Occipital lobe (tissue), 2 donors: ENCODE measurements around the gene HNRNPA3. TPM values are rescaled to one million over a fixed set of nuclear protein-coding genes. Genes with fewer than 3 reads are reported as not detected.
"Not testable (repeated sequence)": the region's sequence is repeated elsewhere in the genome, so short reads cannot be mapped to it uniquely, and the experiment has no call there.

ENCODE experiments used
- DNase-seq: peaks from one replicate; lab custom pipeline; 2025; lab: John Stamatoyannopoulos, UW
- total RNA-seq: library from RNA; depleted of rRNA; stranded (reverse); fragments of >200 nt; gene quantifications from one replicate; pipeline ENCODE4 v1.2.3, GENCODE V29; 2014

The HNRNPA3 gene
- total RNA-seq, 1 donor from 2014 or later = 81.6 TPM

DNA sequence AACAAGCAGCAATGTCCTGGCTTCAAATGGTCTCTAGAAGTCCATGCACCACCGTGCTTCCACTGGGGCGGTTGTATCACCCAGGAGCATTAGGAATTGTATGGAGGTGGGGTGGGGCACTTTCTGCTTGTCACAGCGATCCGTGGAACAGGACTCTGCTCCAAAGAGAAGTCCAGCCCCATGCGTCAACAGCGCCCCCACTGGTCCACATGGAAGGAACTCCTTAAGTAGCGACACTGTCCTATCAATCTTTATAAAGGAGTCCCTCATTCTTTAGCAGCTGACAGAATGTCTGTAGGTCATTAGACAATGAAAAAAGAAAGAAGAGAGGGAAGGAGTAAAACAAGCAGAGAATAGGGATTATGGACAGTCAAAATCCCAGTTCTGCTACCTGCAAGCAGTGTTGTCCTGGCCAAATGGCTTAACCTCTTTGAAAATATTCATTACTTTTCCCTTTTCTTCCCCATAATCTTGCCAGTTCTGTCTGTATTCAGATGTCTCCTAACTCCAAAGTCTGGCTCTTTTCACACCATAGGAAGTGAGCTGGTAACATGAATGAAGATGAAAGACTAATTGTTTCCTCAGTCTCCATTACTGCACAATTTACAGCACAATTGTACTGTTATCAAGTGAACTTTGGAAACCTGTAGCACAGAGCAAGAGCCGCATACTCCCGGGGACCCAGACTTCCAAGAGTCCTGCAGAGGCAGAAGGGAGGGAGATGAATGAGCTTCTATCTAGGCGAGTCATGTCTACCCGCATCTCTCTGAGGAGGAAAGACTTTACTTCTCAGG lies 42.0 kb downstream of the HNRNPA3 start:
- DNase-seq = no peak

DNA sequence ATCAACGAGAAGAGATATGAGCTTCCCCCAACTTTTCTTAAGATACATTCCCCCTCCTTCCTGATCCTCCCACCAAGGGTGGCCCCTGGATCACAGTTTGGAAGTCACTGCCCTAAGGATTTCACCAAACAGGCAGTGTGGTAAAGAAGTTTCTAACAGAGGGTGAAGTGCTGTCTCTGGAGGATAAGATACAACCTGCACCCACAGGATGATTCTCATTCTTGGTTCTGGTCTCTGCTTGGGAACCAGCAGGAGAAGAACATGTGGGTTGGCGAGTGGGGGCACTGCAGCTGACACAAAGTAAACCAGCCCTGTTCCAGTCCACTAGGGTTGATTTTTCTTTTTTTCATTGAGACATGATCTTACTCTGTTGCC lies 42.6 kb downstream of the HNRNPA3 start:
- no peak for DNase-seq

DNA sequence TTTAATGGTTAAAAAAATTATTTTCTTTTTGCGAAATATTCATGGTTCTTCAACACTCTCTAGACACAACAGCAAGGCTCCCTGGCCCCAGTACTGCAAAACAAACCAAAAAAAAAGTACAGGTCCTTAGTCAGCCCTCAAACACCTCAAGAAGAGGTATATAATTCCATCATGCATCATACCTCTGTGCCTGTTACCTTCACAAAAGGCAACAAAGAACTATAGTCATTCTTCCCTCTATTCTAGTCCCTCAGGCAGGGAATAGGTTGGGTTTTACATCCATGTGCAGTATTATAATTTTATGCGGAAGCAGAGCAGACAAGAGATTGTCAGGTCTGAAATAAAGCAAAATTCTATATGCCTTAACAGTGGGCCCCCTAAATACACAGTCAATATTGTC lies 43.4 kb downstream of the HNRNPA3 start:
- no peak for DNase-seq

DNA sequence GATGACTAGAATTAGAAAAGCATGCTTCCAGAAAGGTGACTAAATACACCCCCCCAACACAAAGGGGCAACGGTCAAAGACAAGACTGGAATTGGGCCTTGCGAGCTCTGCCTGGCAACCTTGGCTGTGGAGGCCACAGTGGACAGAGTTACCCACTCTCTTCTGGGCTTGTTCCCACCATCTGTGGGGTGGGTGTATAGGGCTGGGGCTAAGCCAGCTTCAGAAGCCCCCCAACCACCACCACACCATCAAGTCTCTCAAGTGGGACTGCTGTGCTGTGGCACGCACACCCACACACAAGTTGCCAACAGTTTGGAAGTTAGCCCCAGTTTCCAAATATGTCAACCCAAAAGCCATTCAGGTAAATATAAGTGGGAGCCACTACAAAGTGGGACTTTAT lies 44.1 kb downstream of the HNRNPA3 start:
- no peak for DNase-seq

DNA sequence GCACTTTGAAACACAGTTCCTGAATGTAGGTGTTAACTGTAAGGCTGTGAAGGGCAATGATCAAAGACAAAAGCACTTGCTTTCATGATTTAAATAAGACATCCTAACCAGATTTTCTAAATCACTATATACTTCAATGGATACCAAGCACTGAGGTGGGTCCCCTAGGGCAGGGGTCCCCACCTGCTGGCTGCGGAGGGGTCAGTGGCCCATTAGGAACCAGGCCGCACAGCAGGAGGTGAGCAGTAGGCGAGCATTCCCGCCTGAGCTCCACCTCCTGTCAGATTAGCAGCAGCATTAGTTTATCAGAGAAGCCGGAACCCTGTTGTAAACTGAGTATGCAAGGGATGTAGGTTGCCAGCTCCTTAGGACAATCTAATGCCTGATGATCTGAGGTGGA lies 44.9 kb downstream of the HNRNPA3 start:
- DNase-seq = no peak

DNA sequence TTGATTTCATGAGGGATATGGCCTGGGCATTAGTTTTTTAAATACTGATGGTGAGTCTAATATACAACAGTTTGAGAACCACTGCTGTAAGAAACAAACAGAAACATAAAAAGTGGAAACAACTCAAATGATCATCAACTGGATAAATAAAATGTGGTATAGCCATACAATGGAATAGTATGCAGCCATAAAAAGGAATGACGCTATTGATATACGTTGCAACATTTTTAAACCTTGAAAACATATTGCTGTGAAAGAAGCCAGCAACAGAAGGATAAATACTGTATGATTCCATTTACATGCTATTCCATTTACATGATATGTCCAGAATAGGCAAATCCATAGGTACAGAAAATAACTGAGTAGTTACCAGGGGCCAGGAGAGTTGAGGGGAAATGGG lies 45.5 kb downstream of the HNRNPA3 start:
- DNase-seq = no peak

DNA sequence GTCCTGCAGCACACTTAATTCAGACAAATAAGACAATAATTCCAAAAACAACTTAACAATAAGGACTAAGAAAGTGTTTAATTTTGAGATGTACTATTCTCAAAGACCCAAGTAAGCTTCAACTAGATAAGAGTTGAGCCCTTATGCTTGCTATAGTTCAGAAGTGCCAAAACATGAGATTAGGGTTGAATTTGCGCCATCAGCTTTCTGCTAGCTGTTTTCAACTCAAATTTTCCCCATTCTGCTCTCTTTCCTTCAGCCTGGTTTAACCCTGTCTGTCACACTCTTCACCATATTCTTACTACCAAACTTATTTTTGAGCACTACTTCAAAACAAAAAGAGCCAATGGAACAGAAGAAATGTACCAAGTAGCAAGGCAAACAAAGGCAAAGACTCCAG lies 47.8 kb downstream of the HNRNPA3 start:
- DNase-seq = no peak

DNA sequence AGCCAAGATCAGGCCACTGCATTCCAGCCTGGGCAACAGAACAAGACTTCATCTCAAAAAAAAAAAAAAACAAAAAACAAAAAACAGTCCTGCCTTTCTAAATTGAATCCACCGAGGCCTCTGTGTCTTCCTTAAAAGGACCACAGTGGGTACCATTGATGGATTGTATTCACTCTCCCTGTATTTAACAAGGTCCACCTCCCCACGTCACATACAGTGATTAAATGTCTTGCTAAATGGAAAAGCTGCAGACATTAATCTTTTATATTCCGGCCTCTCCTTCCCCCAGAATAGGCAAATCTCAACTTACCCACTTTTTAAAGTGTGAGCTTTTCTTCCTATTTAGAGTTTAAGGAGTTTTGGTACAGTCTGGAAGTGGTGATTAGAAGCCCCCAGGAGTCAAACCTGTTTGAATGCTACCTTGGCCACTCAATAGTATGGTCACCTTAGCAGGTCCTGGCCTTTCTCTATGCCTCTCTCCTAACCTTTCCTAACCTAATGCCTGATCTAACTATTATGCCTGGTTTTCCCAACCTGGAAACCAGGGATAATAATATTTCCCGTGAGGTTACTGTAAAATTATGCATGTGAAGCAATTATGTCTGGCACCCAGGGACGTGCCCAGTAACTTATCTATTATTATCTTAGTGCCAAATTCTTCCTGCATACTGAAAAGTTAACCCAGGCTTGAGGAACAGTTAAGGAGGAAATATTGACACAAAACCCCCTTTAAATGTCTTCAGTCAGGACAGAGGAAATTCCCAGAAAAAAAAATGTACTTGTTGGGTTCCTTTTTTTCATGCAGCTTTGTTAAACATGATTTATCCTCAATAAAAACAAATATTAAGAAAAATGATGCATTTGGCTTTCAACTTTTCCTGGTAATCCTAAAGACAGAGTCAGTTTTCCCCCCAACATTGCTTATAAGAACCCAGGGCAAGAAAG lies 48.8 kb downstream of the HNRNPA3 start:
- no peak for DNase-seq

DNA sequence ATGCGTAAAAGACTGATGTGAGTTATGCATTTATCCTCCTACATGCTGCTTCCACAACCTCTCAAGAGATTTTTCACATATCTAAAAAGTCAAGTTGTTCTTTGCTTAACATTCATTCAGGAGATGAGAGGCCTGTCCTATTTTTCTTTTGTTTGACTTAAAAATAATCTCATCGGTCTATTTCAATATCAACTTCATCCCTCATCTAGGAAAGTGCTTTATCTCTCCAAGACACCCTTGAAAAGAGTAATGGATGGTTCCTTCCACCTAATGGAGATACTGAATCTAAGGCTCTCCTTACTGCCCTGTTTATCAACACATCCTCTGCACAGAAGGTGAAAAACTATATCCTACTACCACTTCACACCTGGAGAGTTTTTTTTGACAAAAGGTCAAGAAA lies 49.5 kb downstream of the HNRNPA3 start:
- no peak for DNase-seq

DNA sequence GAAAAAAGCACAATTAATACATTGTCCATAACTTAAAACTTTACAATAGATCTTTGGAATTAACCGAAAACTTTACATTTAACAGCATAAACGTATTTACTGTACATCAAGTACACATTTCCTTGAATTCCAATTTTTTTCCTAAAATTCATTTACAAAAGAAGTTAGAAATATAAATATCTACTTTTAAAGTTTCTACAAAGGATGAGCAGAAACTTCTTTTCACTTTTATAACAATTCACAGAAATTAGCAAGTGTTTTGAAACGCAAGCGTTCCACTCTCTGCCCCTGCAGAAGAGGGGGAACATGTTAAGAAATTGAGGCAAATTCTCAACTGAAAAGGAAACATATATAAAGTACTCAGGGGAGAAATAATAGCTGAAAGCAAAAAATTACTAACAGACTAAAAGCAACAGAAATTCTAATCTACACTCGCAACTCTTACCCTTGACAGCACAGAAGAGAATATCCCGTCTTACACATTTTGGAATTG lies 50.4 kb downstream of the HNRNPA3 start:
- DNase-seq = no peak

DNA sequence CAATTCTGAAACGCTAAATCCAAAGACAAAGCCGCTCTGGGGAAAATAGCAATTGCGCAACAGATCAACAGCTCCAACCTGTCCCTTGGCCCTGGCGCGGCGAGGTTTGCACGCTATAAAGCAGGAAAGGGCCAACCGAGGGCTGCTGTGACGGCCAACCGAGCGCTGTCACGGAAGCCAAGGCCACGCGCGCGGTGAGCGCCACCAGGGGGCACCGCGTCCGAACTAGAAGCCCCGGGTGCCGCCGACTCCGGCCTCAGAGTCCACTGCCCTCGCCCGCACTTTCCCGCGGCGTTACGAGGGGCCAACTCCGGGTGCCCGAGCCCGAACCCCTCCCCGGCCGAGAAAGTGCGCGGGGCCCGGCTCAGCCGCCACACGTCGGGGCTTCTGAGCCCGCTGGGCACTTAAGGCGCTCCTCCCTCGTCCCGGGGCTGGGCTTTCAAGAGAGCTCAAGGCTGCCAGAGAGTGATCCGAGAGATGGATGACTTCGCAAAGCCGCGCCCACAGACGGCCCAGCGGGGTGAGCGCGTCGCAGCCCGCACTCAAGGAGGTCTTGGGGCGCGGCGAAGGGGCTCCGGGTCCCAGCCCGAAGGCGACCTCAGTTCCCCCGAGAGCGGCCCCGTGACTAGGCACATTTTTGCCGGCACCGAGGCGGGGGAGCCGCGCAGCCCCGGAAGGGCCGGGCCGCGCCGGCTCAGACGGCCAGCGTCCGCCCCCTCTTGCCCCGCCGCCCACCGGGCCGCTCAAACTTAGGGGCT lies 51.0 kb downstream of the HNRNPA3 start:
- DNase-seq = peak; percentile 92

DNA sequence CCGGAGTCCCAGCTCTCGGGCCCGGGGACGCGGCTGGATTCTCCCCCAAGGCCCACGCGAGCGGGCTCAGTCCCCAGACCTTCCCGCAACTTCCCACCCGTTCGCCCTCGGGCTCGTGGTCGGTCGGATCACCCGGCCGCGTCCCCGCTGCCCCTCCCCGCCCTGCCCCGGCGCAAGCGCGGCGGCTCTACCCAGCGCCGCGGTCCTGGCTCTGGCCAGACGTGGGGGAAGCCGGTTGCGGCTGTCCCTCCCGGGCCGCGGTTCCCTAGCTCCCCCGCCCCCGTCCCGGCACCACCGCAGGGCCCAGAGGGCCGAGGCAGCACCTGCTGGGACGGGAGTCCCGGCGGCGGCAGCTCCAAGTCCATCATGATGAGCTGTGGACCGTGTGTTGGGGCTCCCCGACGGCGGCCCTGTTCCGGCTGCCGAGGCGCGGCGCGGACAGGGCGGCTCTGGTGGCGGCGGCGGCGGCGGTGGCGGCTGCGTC lies 51.7 kb downstream of the HNRNPA3 start:
- no peak for DNase-seq

DNA sequence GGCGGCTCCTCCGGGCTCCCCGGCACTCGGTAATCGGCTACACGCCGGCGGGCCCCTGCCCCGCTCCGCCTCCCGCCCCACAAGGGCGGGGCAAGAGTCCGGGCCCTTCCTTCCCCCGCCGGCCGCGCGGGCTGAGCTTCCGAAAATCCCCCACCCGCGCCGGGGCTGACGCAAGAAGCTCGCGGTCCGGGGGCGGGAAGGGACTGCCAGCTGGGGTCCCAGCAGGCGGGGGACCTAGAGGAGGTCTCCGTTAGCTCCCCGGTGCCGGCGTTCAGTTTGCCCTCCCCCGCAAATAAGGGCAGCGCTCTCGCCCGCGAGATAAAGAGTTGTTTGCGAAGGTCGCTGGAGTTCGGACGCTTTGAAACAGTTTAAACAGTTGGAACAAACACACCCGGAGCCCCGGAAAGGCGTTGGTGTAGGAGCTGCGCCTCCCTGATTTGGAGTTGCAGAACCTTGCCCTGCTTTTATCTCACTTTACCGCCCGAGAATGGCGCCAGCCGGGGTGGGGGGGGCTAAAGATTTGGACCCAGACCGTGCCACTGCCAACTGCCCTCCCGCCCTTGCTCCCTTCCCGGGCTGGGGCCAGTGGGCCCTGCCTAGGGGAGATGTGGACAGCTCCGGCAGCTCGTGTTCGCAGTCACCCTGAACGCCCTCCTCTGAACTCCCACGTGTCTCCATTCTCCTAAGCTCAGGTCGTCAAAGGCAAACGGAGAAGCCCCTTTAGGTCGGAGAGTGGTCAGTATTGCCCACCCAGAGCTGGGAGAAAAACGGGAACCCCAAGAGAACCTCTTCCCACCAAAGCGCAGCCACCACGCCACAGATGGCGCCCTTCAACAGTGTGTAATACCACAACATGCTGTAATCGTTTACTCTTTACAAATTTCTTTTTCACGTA lies 52.3 kb downstream of the HNRNPA3 start, which contains the start of gene NFE2L2:
Gene NFE2L2 (minus strand): TSS at position 35 of the 895 bp plus-strand sequence. CDS start 151 bp downstream, outside the sequence.
- DNase-seq = peak; percentile 86

DNA sequence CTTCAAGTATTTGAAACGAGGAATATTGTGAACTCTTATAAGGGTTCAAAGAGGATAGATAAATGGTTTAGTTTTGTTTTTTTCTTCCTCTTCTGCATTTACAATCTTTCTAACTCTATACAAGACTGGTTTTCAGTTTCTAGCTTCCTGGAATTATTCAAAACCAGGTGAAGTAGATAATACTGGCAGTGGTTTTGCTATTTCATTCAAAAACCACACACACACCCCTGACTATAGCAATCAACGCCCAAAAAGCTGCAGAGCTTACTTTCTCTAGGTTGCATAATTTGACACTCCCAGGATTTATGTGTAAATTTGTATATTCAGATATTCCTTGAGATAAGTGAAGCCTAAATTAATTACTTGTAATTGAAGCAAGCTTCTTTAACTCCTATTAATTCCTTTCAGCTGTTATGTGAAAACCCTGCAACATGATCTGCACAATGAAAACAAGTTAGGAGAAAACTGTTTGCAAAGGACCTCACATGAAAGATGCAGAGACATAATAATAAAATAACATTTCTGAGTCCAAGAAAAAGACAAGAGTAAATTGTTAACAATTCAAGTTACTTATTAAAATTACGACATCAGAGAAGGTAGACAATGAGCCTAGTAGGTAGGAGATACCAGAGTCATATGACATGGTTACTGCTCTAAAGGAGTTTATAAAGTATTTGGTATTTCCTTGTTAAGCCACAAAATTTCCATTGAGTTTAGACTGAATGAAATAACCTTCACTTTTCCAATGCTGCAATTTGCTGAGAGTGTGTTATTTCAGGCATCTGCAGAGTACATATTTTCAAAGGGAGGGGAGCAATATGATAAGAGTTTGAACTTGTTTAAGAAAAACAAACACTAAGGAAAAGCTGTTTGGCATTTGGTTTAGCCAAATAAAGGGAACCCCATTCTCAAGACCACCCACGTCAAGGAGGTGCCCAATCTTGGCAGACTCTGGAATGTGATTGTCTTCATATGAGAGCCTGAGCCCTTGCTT lies 53.5 kb downstream of the HNRNPA3 start:
- no peak for DNase-seq

DNA sequence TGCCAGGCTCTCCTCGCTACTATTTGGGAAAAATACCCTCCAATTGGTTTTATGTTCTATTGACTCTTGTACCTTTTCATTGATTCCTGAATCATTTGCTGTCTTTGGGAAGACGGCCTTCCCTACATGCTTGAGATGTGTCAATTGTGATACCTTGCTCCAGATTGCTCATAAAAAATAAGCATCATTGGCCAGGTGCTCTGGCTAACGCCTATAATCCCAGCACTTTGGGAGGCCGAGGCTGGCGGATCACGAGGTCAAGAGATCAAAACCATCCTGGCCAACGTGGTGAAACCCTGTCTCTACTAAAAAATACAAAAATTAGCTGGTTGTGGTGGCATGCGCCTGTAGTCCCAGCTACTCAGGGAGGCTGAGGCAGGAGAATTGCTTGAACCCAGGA lies 54.4 kb downstream of the HNRNPA3 start:
- DNase-seq = not testable (repeated sequence)

DNA sequence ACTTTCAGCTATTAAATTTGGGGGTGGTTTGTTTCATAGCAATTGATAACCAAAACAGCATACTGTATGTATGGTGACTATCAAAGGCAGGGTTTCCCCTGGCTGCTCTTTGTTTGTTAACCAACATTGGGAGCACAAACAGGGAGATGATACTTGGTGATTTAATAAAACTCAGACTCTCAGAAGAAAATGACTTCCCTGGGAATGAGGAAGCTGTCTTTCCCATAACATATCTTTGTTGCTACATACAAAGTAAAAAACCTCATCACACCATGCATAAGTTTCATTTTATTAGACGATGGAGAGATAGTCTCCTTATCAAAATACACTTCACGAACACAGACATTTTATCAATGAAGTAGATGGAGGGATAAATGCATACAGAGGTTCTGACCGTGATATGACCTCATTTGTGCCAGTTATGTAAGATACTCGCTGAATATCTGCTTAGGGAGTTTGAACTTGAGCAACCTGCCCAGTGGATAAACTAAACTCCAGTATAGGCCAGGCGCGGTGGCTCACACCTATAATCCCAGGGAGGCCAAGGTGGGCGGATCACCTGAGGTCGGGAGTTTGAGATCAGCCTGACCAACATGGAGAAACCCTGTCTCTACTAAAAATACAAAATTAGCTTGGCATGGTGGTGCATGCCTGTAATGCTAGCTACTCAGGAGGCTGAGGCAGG lies 55.7 kb downstream of the HNRNPA3 start:
- DNase-seq = no peak

DNA sequence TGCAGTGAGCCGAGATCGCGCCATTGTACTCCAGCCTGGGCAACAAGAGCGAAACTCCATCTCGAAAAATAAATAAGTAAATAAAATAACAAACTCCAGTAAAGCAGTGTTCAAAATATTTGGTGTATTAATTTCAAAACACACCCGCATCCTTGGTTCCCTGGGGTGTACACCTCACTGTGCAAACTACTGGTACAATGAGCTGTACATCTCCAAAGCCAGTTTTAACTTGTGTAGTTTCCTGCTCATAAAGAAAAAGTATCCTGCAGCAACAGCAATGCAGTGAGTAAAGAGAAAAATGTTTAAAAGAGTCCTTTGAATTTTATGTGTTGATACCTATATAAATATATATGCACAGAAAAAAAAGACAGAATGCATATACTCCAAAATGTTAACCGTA lies 56.3 kb downstream of the HNRNPA3 start:
- DNase-seq = no peak

DNA sequence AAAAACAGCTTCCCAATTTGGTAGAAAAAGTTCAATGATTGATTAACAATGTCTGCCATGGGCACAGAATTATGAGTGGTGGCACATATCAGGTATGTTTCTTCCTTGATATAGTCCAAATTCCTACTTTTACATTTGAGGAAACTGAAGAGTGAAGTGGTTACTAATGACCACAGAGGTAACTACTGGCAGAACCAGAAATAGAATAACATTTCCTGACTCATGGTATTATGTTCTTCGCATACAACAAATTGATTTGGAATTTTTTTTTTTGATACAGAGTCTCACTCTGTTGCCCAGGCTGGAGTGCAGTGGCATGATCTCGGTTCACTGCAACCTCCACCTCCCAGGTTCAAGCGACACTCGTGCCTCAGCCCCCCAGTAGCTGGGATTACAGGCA lies 57.9 kb downstream of the HNRNPA3 start:
- no peak for DNase-seq
